SK-MEL-5 (cell line): ENCODE data around the gene CHMP2A. TPM values are rescaled to one million over a fixed set of nuclear protein-coding genes. Genes with fewer than 3 reads are reported as not detected.
A peak's percentile ranks its signal among the peaks of the same experiment; 100 is the strongest.
"Not testable (repeated sequence)": the region's sequence is repeated elsewhere in the genome, so short reads cannot be mapped to it uniquely, and the experiment has no call there.

Source experiments
- DNase-seq: peaks from one replicate; pipeline ENCODE4 v3.0.0-alpha.2; 2016; ENCODE audit warnings: low read depth, low spot score
- in situ Hi-C: cut with HindIII; loops from 2 replicates; pipeline ENCODE4 v1.10.0; 2016; ENCODE audit warnings: low sequenced_read_pairs, high pct_unique_total_duplicates, low pct_unique_long_range_greater_than_20kb
- total RNA-seq: library from RNA; depleted of rRNA; stranded (reverse); fragments of >200 nt; shearing (Covaris generic); gene quantifications from 2 replicates; pipeline ENCODE4 v1.2.3, GENCODE V29; 2014

The CHMP2A gene
- total RNA-seq, 1 experiment from 2014 or later, result 82.6 TPM

DNA sequence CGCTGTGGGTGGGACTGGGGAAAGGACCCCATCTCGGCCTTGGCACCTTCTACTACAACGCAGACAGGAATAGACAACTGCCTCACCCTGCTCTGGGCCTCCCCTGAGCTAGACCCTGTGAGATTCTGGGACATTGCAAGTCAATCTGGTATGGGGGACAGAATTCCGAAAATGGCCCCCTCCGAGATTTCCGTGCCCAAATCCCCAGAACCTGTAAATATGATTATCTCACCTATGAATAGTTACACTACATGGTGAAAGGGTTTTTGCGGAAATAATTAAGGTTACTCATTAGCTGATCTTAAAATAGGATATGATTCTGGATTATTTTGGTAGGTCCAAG lies 34.7 kb downstream of the CHMP2A start:
- DNase-seq, result no peak
- in situ Hi-C loops, result no loop called here

DNA sequence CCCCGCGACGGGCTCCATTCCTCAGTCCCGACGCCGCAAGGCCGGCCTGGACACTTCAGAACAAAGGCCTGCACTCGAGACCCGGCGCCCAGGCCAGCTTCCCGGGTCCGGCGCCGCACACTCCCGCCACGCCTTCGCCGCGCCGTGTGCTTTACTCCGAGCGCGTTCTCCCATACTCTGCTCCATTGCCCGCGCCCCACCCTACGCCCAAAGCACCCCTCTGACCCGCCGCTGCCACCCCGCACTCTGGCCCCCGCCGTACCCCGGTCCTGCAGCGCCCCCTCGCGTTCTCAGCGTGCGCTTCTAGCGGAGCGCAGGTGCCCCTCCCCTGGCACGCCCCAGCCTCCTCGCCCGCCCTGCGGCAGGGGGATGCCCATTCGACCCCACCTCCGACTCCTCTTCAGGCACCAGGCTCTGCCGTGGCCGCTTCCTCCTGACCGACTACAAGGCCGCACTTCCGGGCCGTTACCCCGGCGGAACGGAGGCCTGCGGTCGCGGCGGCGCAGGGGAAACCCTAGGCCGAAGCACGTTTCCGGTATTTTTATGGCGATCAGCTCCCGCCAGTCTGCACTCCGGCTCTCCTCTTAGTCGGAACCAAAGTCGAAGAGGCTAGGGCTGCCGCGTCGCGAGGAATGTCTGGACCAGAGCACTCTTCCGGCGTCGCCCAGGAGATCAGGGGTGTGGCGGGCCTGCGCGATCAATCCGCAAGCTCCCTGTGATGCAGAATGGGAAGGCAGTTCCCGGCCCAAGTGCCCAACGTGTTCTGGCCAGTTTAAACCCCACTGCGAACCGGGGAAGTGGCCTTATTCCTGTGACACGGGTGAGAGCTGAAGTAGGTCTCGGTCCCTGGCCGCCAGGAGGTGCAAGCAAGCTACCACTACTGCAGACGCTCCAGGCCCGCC lies 35.3 kb downstream of the CHMP2A start, which contains the start of gene ZBTB45:
ZBTB45 (minus strand) TSS at position 456 of the 902 bp plus-strand sequence. CDS start 2,137 bp downstream, outside the sequence.
- in situ Hi-C loops, result no loop called here
- peak; percentile 92 for DNase-seq

DNA sequence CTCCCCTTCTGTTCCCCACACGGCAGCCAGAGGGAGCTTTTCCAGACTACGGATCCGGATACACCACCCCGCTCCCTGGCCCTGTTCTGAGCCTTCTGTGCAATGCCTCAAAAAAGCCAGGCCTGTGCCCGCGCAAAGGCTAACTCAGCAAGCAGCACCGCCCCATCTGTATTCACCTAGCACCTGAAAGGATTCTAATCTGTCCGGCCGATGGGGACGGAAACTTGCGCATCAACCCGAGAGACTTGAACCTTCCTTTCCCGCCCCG lies 35.9 kb downstream of the CHMP2A start:
- peak; percentile 60 for DNase-seq
- in situ Hi-C loops, result no loop called here

DNA sequence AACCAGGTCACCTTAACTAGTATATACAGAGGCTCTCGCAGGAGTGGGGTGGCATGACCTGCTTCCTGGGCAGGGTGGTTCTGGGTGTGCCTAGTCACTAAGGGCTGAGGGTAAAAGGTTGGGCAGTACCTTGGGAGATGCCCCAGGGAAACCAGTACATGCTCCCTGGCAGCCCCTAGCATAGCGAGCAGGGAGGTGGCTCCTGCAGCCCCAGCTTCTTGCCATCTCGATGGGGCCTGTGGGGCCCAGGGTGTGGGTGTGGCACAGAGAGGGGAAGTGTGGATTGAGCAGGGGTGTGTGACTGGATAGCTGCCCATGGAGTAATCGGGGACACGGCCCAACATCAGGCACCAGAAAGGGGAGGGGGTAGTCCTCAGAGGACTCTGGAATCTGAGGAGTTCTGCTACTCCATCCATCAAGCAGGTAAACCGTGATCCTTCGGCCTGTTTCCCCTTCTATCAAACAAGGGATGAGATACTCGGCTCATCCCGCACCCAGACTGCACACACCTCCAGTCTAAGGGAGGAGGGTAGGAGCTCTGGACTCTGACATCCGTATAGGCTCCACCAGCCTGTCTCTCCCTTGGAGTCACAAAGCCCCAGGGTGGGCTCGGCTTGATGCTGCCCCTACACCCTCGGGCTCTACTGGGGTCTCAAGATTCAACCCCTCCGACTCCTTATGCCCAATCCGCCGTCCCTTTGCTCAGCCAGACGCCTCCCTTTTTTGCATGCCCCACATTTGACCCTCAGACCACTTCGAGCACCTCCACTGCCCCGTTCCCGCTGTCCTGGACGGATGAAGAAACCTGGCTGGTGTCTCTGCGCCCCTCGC lies 36.4 kb downstream of the CHMP2A start:
- in situ Hi-C loops, result no loop called here

DNA sequence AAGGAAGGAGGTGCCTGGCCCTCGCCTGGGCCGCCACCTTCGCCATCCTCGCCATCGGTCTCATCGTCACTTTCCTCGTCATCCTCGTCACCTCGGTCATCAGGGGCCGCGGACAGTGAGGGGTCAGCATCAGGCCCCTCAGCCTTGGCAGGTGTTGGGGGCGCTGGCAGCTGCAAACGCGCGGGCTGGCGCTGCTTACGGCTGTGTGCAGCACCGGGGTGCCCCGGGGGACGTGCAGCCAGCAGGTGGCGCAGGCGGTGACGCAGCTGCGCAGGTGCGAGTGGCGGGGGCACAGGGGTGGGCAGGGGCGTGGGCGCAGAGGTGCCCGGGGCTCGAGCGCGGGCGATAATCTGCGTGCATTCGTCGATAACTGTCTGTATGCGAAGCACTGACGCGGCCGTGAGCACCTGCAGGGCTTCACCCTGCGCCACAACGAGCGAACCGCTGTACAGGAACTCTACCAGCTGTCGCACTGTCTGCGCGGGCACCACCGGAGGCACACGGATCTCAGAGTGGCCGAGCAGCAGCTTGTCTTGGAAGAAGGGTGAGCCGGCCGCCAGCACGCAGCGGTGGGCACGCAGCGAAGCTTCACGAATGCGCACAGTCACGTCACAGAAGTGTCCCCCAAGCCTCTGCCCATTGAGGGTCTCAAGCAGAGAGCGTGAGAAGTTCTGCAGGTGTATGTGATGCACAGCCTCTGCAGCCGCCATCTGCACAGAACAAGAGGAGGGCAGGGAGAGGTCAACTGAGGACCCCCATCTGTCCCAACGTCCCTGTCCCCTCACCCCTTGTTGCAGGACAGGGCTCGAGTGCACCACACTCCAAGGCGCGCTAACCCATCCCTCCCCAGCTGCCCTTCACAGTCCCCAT lies 37.7 kb downstream of the CHMP2A start:
- no peak for DNase-seq

More for the DNA sequence above, 36.4 kb downstream of the CHMP2A start:
- no peak for DNase-seq

DNA sequence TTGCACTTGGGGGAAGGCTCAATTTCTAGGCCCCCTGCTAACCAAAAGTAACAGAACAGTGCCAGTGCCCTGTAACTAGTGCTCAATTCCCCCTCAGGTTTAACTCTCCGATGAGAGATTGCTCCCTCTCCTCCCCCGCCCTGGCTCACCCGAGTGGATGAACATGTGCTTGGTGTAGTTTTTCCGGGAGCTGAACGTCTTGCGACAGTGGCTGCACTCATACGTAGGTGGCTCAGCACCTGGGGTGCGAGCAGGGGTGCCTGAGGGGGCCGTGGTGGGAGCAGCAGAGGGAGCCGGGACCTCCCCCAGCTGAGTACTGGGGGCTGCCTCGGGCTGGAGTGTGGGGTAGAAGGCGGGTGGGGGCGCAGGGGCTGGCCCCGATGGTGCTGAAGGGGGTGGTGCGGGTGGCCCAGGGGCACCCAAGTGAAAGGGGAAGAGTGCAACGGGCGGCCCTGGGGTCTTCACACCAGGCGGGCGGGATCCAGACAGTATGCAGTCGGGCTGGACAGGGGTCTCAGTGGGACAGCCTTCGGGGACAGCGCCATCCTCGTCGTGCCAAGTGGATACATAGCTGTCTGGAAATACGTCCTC lies 38.6 kb downstream of the CHMP2A start:
- in situ Hi-C loops, result no loop called here
- no peak for DNase-seq

More for the DNA sequence above, 37.7 kb downstream of the CHMP2A start:
- in situ Hi-C loops, result no loop called here

DNA sequence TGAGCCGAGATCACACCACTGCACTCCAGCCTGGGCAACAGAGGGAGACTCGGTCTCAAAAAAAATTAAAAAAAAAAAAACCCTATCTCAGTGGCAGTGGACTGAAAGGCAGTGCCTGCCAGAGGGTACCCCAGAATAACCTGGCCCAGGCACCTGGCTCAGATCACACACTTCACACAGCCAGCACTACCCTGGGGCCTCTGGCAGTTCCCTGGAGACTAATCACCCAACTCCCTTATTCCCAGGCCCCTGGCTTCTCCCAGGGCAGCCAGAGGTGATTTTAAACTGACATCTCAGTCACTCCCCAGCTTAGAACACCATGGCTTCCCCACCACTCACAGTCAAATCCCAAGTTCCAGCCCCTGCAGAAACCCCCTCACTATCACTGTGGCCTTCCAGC lies 39.6 kb downstream of the CHMP2A start:
- in situ Hi-C loops, result no loop called here

DNA sequence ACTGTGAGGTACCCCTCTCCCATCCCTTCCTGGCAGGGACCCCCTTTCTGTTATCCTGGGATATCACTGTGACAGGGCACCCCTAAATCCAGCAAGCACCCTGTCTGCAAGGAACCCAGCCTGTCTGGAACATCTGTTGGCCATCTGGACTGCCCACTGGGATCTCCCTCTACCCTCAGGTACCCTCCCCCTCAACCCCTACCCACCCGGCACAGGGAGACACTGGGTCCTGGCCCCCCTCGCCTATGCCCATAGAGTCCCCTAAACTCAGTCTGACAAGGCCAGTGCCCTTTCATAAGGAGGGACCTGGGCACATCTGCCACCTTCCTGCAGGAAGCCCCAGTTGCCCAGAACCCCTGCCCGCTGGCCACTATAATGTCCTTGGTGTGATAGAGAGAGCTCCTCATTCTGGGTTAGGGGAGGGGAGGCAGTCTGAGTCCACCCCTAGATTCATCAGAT lies 40.3 kb downstream of the CHMP2A start:
- no peak for DNase-seq
- in situ Hi-C loops, result no loop called here

More for the DNA sequence above, 39.6 kb downstream of the CHMP2A start:
- DNase-seq, result no peak

DNA sequence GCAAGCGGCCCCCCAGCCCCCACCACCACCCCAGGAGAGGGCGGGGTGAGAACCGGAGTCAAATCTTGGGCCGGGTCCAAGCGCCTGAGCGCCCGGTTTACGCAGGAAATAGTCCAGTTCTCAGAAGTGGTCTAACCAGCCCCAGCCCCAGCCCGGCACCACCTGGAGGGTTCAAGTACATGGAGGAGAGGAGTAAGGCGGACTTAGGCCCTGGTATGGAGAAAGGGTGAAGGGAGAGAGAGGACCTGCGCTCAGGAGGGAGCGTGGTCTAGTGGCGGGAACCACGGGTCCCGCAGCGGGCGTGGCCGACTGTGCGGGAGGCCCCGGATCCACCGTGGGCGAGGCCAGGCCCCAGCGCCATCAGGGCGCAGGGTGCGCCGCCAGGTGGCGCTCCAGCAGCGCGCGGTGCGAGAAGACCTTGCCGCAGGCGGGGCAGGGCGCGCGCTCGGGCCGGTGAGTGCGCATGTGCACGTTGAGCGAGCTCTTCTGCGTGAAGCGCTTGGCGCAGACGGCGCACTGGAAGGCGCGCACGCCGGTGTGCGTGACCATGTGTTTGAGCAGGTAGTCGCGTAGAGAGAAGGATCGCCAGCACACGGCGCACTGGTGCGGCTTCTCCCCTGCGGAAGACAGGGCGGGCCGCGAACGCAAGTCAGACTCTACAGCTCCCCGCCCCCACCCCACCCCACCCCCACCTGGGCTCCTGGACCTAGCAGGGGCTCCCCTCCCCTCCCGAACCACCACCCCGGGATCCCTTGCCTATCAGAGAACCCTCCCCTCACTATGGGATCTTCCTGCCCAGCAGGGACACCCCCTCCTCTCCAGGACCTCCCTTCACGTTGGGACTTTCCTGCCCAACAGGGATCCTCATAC lies 41.0 kb downstream of the CHMP2A start:
- in situ Hi-C loops, result no loop called here
- DNase-seq, result peak; percentile 76

DNA sequence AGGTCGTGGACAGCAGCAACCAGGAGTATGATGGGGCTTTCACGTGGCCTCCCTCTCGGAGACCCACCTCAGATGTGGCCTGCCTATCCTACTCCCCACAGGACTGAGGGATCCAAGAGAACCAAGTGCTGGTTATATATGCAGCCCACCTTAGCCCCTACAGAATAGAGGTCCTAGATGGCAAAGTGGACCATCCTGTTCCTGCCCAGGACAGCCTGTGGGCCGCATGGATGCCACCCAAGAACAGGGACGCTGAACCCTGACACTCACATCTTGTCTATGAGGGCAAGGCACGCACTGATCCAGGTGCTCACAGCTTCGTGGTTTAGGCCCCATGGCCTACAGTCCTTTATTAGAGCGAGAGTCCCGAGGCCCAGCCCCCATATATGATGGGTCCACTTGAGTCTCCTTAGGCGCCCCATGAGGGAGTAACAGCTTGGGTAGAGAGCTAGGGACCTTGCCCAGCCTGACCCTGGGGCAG lies 41.7 kb downstream of the CHMP2A start:
- in situ Hi-C loops, result no loop called here
- DNase-seq, result no peak

DNA sequence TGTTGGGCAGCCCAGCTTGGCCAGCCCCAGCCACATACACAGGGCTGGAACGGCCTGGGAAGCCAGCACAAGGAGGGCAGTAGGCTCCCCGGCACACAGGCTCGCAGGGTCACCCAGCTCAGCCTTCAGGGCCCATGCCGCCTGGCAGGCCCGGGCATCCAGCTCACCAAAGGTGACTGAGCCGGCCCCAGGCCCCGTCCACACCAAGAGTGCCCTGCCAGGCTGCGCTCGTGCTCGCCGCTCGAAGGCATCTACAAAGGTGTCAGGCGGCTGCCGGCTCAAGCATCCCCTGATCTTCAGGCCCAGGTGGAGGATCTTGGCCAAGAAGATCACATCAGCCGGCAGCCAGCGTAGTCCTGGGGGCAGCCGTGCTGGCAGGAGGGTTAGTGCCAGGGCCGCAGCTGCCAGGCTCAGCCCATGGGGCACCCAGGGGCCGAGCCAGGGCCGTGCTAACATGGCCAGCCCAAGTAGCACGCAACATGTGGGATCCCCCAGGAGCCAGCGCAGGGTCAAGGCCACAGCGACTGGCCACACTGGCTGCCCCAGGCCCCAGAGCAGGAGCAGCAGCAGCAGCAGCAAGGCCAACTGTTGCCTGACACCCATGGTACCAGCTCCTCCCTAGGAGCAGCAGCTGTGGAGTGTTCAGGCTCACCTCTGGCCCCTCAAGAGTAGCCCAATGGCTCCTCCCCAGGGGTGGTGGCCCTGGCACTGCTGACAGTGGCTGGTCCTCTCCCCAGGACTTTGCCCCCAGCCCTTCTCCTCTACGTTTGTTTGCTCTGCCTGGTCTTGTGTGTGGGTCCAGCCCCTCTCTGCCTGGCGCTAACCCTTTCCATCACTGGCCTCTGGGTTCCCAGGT lies 43.3 kb downstream of the CHMP2A start, which contains the start of gene SLC27A5:
SLC27A5 (minus strand) TSS at position 640 of the 856 bp plus-strand sequence; CDS start at position 603, 37 bp downstream.
- in situ Hi-C loops, result no loop called here
- no peak for DNase-seq

DNA sequence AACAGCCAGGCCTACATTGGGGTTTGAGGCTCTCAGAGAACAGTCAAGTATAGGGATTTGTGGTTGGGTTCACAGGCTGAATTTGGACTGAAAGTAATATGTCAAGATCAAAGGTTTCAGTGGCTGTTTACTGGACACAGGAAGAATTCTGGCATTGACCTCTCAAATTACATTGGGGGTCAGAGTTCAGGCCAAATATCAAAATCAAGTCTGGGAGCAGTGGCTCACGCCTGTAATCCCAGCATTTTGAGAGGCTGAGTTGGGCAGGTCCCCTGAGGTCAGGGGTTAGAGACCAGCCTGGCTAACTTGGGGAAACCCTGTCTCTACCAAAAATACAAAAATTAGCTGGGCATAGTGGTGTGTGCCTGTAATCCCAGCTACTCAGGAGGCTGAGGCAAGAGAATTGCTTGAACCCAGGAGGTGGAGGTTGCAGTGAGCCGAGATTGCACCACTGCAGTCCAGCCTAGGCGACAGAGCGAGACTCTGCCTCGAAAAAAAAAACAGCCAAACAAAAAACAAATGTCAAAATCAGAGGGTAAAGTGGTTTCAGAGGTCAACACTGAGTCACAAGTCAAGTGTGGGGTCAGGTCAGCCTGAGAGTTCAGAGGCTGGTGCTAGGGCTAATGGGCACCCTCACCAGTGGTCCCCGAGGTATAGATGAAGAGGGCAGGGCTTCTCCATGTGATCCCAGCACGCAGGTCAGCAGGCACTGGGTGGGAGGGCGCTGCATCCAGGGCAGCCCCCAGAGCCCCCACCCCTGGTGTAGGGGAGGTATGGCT lies 44.6 kb downstream of the CHMP2A start:
- in situ Hi-C loops, result no loop called here
- DNase-seq, result no peak

DNA sequence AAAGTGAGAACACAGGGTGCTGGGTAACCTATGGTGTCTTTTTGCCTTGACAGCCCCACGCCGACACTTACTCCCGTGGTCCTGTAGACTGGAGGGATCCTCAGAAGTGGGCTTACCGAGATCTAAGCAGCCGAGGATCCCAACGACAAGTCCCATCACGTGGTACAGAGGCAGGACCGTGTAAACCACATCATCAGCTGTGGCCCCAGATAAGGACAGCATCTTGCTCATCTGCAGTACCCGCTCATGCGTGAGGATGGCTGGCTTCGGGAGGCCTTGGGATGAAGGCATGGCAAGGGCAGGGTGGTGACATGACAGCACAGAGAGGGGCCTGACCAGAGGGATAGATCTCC lies 45.2 kb downstream of the CHMP2A start:
- in situ Hi-C loops, result no loop called here
- DNase-seq, result no peak

DNA sequence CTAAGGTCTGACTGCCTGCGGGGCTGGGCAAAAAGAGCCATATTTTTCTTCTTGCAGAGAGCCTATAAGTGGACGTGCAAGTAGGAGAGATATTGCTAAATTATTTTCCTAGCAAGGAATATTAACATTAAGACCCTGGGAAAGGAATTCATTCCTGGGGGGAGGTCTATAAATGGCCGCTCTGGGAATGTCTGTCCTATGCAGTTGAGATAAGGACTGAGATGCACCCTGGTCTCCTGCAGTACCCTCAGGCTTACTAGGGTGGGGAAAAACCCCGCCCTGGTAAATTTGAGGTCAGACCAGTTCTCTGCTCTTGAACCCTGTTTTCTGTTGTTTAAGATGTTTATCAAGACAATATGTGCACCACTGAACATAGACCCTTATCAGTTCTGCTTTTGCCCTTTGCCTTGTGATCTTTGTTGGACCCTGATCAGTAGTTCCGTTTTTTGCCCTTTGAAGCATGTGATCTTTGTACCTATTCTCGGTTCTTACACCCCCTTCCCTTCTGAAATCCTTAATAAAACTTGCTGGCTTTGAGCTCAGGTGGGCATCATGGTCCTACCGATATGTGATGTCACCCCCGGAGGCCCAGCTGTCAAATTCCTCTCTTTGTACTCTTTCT lies 47.2 kb downstream of the CHMP2A start:
- DNase-seq, in situ Hi-C loops: not testable (repeated sequence)
